Mesothelial cell of epicardium (in vitro differentiated cells): Measurements from ENCODE around the gene AQP2. TPM values are rescaled to one million over a fixed set of nuclear protein-coding genes. Genes with fewer than 3 reads are reported as not detected.

Experiments
- DNase-seq, 2 experiments: peaks; one replicate each; pipeline ENCODE4 v3.0.0; 2021; ENCODE audit warnings: low spot score in 2 of 2; ENCODE audit not compliant: unreplicated experiment in 2 of 2
- H3K27ac Mint-ChIP-seq: 2 replicates; pipeline ENCODE4 v1.8.0; 2021; ENCODE audit warnings: mixed read lengths
- H3K27me3 Mint-ChIP-seq: 2 replicates; pipeline ENCODE4 v1.8.0; 2021; ENCODE audit warnings: low read depth, mixed read lengths
- H3K36me3 Mint-ChIP-seq: 2 replicates; pipeline ENCODE4 v1.8.0; 2021; ENCODE audit warnings: mixed read lengths
- H3K4me1 Mint-ChIP-seq: 2 replicates; pipeline ENCODE4 v1.8.0; 2021; ENCODE audit warnings: mixed read lengths
- H3K4me3 Mint-ChIP-seq: 2 replicates; pipeline ENCODE4 v1.8.0; 2021; ENCODE audit warnings: mild to moderate bottlenecking, moderate library complexity, mixed read lengths
- H3K9me3 Mint-ChIP-seq: 2 replicates; pipeline ENCODE4 v1.8.0; 2021; ENCODE audit warnings: mixed read lengths
- total RNA-seq: library from RNA; stranded (reverse); gene quantifications from 3 replicates; pipeline ENCODE4 v1.2.1, GENCODE V29; 2021
- TF ChIP-seq, protein P1 (sequence below): fragments of 200-600 bp; sonication (generic); IDR thresholded peaks from one replicate; pipeline ENCODE4 v1.5.0; 2021; ENCODE audit warnings: antibody characterized with exemption; ENCODE audit not compliant: unreplicated experiment

AQP2 gene
- total RNA-seq, 1 donor from 2014 or later = not detected

DNA sequence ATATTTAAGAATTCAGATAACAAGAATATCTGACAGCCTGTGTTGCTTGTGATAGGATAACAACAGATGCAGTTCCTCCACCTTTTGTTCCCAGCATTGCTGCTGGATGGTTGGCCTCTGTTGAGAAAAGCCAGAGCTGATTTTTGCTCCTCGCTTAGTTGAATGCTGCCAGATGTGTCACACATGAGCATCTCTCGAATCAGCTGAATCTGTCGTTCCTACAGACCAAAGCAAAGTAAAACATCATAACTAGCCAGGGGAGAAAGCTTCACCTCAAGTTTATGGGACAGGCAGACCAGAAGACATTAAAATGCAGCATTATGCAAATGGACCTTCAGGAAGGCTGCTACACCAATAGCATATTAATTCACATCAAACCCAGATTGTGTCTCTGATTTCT, 54.6 kb downstream of the AQP2 start:
- H3K9me3 Mint-ChIP-seq = no peaks in the 10 kb centered on the region
- no peaks in the 10 kb centered on the region for H3K27me3 Mint-ChIP-seq
- H3K4me1 Mint-ChIP-seq = peaks cover 9% of the 10 kb centered on the region
- TF ChIP-seq, protein P1, sequence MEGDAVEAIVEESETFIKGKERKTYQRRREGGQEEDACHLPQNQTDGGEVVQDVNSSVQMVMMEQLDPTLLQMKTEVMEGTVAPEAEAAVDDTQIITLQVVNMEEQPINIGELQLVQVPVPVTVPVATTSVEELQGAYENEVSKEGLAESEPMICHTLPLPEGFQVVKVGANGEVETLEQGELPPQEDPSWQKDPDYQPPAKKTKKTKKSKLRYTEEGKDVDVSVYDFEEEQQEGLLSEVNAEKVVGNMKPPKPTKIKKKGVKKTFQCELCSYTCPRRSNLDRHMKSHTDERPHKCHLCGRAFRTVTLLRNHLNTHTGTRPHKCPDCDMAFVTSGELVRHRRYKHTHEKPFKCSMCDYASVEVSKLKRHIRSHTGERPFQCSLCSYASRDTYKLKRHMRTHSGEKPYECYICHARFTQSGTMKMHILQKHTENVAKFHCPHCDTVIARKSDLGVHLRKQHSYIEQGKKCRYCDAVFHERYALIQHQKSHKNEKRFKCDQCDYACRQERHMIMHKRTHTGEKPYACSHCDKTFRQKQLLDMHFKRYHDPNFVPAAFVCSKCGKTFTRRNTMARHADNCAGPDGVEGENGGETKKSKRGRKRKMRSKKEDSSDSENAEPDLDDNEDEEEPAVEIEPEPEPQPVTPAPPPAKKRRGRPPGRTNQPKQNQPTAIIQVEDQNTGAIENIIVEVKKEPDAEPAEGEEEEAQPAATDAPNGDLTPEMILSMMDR = no peak
- no peak for DNase-seq
- H3K4me3 Mint-ChIP-seq = no peak overlapping the region
- H3K36me3 Mint-ChIP-seq = peaks cover 8% of the 10 kb centered on the region
- no peak overlapping the region for H3K27ac Mint-ChIP-seq

DNA sequence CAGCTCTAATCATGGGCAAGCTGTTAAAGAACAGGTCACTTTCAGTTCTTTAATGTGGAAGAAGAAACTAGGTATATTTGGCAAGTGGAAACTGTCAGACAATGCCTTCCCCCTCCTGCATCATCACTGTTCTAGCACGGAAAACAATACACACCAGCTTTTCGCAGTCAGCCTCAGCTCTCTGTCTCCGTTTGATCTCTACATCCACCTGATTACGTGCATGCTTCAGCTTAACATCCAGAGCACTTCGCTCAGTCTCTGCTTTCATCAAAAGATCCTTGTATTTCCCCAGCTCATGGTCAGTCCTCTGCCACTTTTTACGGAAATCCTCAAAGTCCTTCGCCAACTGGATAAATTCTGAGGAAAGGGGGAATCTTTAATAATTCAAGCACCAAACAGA, 55.7 kb downstream of the AQP2 start:
- TF ChIP-seq, protein P1 = no peak
- no peak overlapping the region for H3K27ac Mint-ChIP-seq
- no peaks in the 10 kb centered on the region for H3K27me3 Mint-ChIP-seq
- H3K4me3 Mint-ChIP-seq = no peak overlapping the region
- H3K36me3 Mint-ChIP-seq = peaks cover 3% of the 10 kb centered on the region
- no peak for DNase-seq
- H3K9me3 Mint-ChIP-seq = no peaks in the 10 kb centered on the region
- H3K4me1 Mint-ChIP-seq = peaks cover 9% of the 10 kb centered on the region

DNA sequence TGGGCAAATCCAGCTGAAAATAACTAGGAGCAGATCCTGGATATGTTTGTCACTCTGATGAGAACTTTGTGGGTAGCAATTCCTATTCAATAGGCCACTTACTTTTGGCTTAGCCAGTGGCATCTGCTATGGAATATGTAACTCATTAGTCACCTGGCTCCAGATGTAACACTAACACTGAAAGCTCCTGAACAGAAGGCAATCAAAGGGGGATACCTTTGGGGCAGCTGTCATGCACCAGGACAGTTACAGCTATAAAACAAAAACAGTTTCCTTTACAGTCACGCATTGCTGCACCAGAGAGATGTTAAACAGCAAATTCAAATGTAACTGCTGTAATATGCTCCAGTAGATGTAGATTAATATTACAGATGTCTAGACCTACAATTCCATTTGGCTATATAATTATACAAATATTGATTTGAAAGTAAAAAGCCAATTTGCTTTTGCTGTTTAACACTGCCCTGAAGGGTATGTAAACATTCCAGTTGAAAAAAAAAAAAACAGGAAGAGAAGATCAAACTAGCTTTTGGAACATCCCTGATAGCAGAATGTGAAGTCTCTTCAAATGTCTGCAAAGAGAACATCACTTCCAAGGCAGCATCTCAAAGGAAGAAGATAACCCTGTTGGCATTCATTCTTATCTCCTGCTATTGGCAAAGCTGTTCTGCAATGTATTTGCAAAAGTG, 56.4 kb downstream of the AQP2 start:
- Mint-ChIP-seq H3K27me3 (no peaks in the 10 kb centered on the region), H3K9me3 (no peaks in the 10 kb centered on the region), H3K4me3 (no peak overlapping the region), H3K27ac (no peak overlapping the region), H3K4me1 (peaks cover 9% of the 10 kb centered on the region), H3K36me3 (peaks cover 2% of the 10 kb centered on the region)
- DNase-seq = no peak
- TF ChIP-seq, protein P1 = no peak

Other genes with a start within 250 kb of the AQP2 start
- gene FMNL3, start 243.3 kb upstream of the AQP2 start, total RNA-seq = 16.3 to 19.2 TPM (median 18.3 TPM) in 3 replicates
- 296 to 312 TPM (median 297 TPM) in 3 replicates for gene TMBIM6, start 209.2 kb upstream of the AQP2 start, total RNA-seq
- 42.2 to 44.4 TPM (median 44.4 TPM) in 3 replicates for gene NCKAP5L, start 122.3 kb upstream of the AQP2 start, total RNA-seq
- gene BCDIN3D, start 107.6 kb upstream of the AQP2 start, total RNA-seq = 5.3 to 5.7 TPM (median 5.6 TPM) in 3 replicates
- 0.13 to 0.47 TPM (median 0.29 TPM) in 3 replicates for gene FAIM2, start 46.8 kb upstream of the AQP2 start, total RNA-seq
- gene AQP5, start 11.1 kb downstream of the AQP2 start, total RNA-seq = 0.16 TPM in 1 of 3 replicates, not detected in the others
- 0.11 to 0.16 TPM (median 0.11 TPM) in 3 replicates for gene AQP6, start 22.2 kb downstream of the AQP2 start, total RNA-seq
- gene RACGAP1, start 74.8 kb downstream of the AQP2 start, total RNA-seq = 28.0 to 34.8 TPM (median 29.8 TPM) in 3 replicates
- 6.1 to 7.2 TPM (median 6.6 TPM) in 3 replicates for gene ASIC1, start 106.9 kb downstream of the AQP2 start, total RNA-seq
- 112 to 122 TPM (median 113 TPM) in 3 replicates for gene SMARCD1, start 134.6 kb downstream of the AQP2 start, total RNA-seq
- 0.72 to 1.2 TPM (median 1.1 TPM) in 3 replicates for gene GPD1, start 153.3 kb downstream of the AQP2 start, total RNA-seq
- gene COX14, start 161.5 kb downstream of the AQP2 start, total RNA-seq = 24.2 to 25.0 TPM (median 24.8 TPM) in 3 replicates
- 70.4 to 77.1 TPM (median 75.3 TPM) in 3 replicates for gene CERS5, start 216.6 kb downstream of the AQP2 start, total RNA-seq